ENCODE measurements around the gene AUTS2. TPM values are rescaled to one million over a fixed set of nuclear protein-coding genes. Genes with fewer than 3 reads are reported as not detected.

The AUTS2 gene
- total RNA-seq, 1 experiment from 2014 or later = 256 TPM

GRCh38 chr7:70063927-70064326, 465.7 kb downstream of the AUTS2 start:
- Histone ChIP-seq H2BK12ac (ENCODE audit: insufficient read length, low read depth, low read length) (no peak overlapping the region), H3K4me1 (ENCODE audit: insufficient read depth, low read length) (no peaks in the 10 kb centered on the region), H4K8ac (replicated peaks; ENCODE audit: insufficient read length, low read depth, low read length) (no peak overlapping the region), H2BK15ac (ENCODE audit: low read depth, low read length) (no peak overlapping the region), H3K14ac (ENCODE audit: insufficient read depth, low read length) (no peak overlapping the region), H3K79me1 (ENCODE audit: insufficient read depth, low read depth, low read length, poor library complexity, severe bottlenecking) (no peaks in the 10 kb centered on the region), H3K9me3 (ENCODE audit: control insufficient read depth, low read depth, low read length) (no peaks in the 10 kb centered on the region), H4K20me1 (ENCODE audit: control insufficient read depth, insufficient read depth, insufficient read length) (no peaks in the 10 kb centered on the region), H3K23me2 (ENCODE audit: insufficient read length, low read depth, low read length, poor library complexity, severe bottlenecking) (no peaks in the 10 kb centered on the region), H2AK5ac (ENCODE audit: insufficient read length, low read length) (no peak overlapping the region), H2BK120ac (ENCODE audit: low read depth, low read length, poor library complexity, severe bottlenecking) (no peak overlapping the region), H3K27me3 (ENCODE audit: insufficient read depth, low read length) (no peaks in the 10 kb centered on the region), H3T11ph (ENCODE audit: low read length) (no peak overlapping the region), H2BK20ac (ENCODE audit: low read depth, low read length, poor library complexity, severe bottlenecking) (no peak overlapping the region), H4K91ac (ENCODE audit: insufficient read length, low read depth, low read length) (no peak overlapping the region), H3K9ac (ENCODE audit: extremely low read depth, insufficient read length, low read length) (no peak overlapping the region), H2BK5ac (ENCODE audit: insufficient read length, low read length) (no peak overlapping the region), H2AFZ (ENCODE audit: low read length) (no peak overlapping the region), H3K18ac (ENCODE audit: insufficient read length, low read depth, low read length) (no peak overlapping the region), H3K4ac (ENCODE audit: low read depth, low read length) (no peak overlapping the region), H3K56ac (ENCODE audit: insufficient read length, low read depth, low read length) (no peak overlapping the region), H3K79me2 (ENCODE audit: insufficient read depth, low read length) (no peaks in the 10 kb centered on the region), H3K4me2 (ENCODE audit: insufficient read depth, insufficient read length, low read length) (no peak overlapping the region), H3K23ac (ENCODE audit: insufficient read length, low read depth, low read length) (no peak overlapping the region), H4K5ac (ENCODE audit: insufficient read length, low read depth, low read length) (no peak overlapping the region), H3K27ac (ENCODE audit: insufficient read length, low read depth, low read length) (no peak overlapping the region)
- DNase-seq = no peak
- H3K36me3 Mint-ChIP-seq (ENCODE audit: insufficient read depth in 1 of 3, low read depth in 3 of 3) = no peaks in the 10 kb centered on the region
- H3K27me3 Mint-ChIP-seq (ENCODE audit: low read depth) = no peaks in the 10 kb centered on the region
- H3K4me1 Mint-ChIP-seq = peaks cover 15 to 17% of the 10 kb centered on the region in 2 experiments
- no peak overlapping the region for H3K4me3 Mint-ChIP-seq
- no peak overlapping the region; a peak in 1 of 7 replicates for H3K27ac Mint-ChIP-seq
- H3K9me3 Mint-ChIP-seq = no peaks in the 10 kb centered on the region
- WGBS (ENCODE audit: extremely low coverage, insufficient read length, low lambda C conversion rate) = no CpG with 5 or more reads among the region's 6 CpGs
- TF ChIP-seq CTCF (conservative IDR thresholded peaks at IDR 0.05) = no peak

All from H9 (cell line).